Measurements from ENCODE around the gene DLST.
A peak's percentile ranks its signal among the peaks of the same experiment; 100 is the strongest.

The DLST gene

DNA sequence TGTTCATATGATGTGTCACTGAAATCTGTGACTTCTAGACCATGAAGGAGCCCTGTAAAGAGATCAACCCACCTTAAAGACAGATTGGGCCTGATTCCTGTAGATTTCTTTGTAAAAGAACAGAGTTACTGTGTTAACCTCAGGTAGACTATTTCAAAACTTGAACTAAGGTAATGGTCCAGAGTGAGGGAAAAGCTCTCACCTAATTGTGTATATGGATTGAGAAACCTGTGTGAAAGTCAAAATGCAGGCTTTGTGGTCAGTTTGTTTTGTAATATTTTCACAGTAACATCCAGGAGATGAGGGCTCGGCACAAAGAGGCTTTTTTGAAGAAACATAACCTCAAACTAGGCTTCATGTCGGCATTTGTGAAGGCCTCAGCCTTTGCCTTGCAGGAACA lies 16.4 kb downstream of the DLST start:
- Histone ChIP-seq H3K9ac (ENCODE audit: low read length in 2 of 2) (no peak overlapping the region), H3K9me3 (ENCODE audit: control insufficient read depth in 2 of 2, low read length in 2 of 2) (no peaks in the 10 kb centered on the region), H3K4me3 (ENCODE audit: low read length in 2 of 2) (no peak overlapping the region), H3K27ac (ENCODE audit: low read length) (no peak overlapping the region), H3K36me3 (ENCODE audit: control insufficient read depth in 2 of 2, insufficient read depth in 2 of 2, low read length in 2 of 2) (peaks cover 87 to 89% of the 10 kb centered on the region in 2 donors), H3K27me3 (ENCODE audit: control insufficient read depth in 1 of 2, insufficient read depth in 2 of 2, low read length in 2 of 2) (no peaks in the 10 kb centered on the region), H3K4me1 (ENCODE audit: control insufficient read depth, insufficient read depth, low read length) (no peaks in the 10 kb centered on the region)

- H3K36me3 ChIP-seq (ENCODE audit: control insufficient read depth in 2 of 2, insufficient read depth in 2 of 2, low read length in 2 of 2) = peaks cover 83 to 85% of the 10 kb centered on the region in 2 donors
- no peaks in the 10 kb centered on the region for H3K9me3 ChIP-seq (ENCODE audit: control insufficient read depth in 2 of 2, low read length in 2 of 2)
- no peak overlapping the region for H3K9ac ChIP-seq (ENCODE audit: low read length in 2 of 2)
- no peaks in the 10 kb centered on the region for H3K4me1 ChIP-seq (ENCODE audit: control insufficient read depth, insufficient read depth, low read length)
- no peak overlapping the region for H3K4me3 ChIP-seq (ENCODE audit: low read length in 2 of 2)
- H3K27ac ChIP-seq (ENCODE audit: low read length) = no peak overlapping the region
- no peaks in the 10 kb centered on the region for H3K27me3 ChIP-seq (ENCODE audit: control insufficient read depth in 1 of 2, insufficient read depth in 2 of 2, low read length in 2 of 2)
Measured at GRCh38 chr14:74898694-74899093, 17.0 kb downstream of the DLST start.

DNA sequence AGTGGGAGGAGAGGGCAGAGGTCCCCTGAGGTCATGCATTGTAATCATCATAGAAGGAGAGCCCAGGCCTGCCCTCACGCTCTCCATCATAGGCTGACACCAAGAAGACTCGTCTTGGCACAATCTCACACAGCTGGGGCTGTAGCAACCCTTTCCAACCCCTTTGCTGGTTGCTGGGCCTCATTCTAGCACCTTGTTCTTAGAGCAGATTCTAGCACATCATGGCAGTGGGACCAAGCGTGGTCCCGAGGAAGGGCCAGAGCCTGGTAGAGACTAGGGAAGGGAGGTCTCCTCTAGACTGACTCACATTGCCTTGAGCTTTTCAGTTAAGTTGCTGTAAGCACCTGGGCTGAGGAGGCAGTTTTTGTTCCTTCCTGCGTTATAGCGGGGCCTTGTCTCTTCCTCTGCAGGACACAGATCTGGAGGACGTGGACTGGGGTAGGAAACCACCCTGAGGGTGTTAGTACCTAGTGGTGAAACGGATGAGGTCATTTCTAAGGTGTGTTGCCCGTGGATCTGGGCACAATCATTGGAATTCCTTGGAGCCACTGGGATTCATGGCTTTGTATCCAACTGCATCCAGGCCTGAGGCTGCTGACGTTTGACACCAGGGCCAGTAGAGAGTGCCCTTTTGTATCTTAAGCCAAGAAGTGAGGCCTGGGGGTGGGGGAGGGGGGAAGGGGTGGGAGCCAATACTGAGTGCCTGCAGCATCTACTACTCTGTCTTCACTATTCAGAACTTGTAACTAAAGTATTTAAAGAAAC lies 21.4 kb downstream of the DLST start:
- no peaks in the 10 kb centered on the region for H3K27me3 ChIP-seq (ENCODE audit: control insufficient read depth in 1 of 2, insufficient read depth in 2 of 2, low read length in 2 of 2)
- no peaks in the 10 kb centered on the region for H3K9me3 ChIP-seq (ENCODE audit: control insufficient read depth in 2 of 2, low read length in 2 of 2)
- H3K4me1 ChIP-seq (ENCODE audit: control insufficient read depth, insufficient read depth, low read length) = peaks cover 22% of the 10 kb centered on the region
- no peak overlapping the region for H3K4me3 ChIP-seq (ENCODE audit: low read length in 2 of 2)
- peaks cover 53 to 57% of the 10 kb centered on the region in 2 donors for H3K36me3 ChIP-seq (ENCODE audit: control insufficient read depth in 2 of 2, insufficient read depth in 2 of 2, low read length in 2 of 2)
- H3K9ac ChIP-seq (ENCODE audit: low read length in 2 of 2) = no peak overlapping the region
- H3K27ac ChIP-seq (ENCODE audit: low read length) = no peak overlapping the region

GRCh38 chr14:74904635-74905503 lies 23.2 kb downstream of the DLST start:
- Histone ChIP-seq H3K9ac (ENCODE audit: low read length in 2 of 2) (no peak overlapping the region), H3K36me3 (ENCODE audit: control insufficient read depth in 2 of 2, insufficient read depth in 2 of 2, low read length in 2 of 2) (peaks cover 36 to 39% of the 10 kb centered on the region in 2 donors), H3K27me3 (ENCODE audit: control insufficient read depth in 1 of 2, insufficient read depth in 2 of 2, low read length in 2 of 2) (no peaks in the 10 kb centered on the region), H3K9me3 (ENCODE audit: control insufficient read depth in 2 of 2, low read length in 2 of 2) (no peaks in the 10 kb centered on the region), H3K27ac (ENCODE audit: low read length) (no peak overlapping the region), H3K4me3 (ENCODE audit: low read length in 2 of 2) (no peak overlapping the region), H3K4me1 (ENCODE audit: control insufficient read depth, insufficient read depth, low read length) (peaks cover 22% of the 10 kb centered on the region)

GRCh38 chr14:74905595-74906142 lies 24.0 kb downstream of the DLST start:
- Histone ChIP-seq H3K27me3 (ENCODE audit: control insufficient read depth in 1 of 2, insufficient read depth in 2 of 2, low read length in 2 of 2) (no peaks in the 10 kb centered on the region), H3K4me3 (ENCODE audit: low read length in 2 of 2) (no peak overlapping the region), H3K36me3 (ENCODE audit: control insufficient read depth in 2 of 2, insufficient read depth in 2 of 2, low read length in 2 of 2) (peaks cover 28 to 32% of the 10 kb centered on the region in 2 donors), H3K9ac (ENCODE audit: low read length in 2 of 2) (peak overlapping the region in 1 of 2 donors; percentile 32), H3K9me3 (ENCODE audit: control insufficient read depth in 2 of 2, low read length in 2 of 2) (no peaks in the 10 kb centered on the region), H3K4me1 (ENCODE audit: control insufficient read depth, insufficient read depth, low read length) (peaks cover 22% of the 10 kb centered on the region), H3K27ac (ENCODE audit: low read length) (no peak overlapping the region)

DNA sequence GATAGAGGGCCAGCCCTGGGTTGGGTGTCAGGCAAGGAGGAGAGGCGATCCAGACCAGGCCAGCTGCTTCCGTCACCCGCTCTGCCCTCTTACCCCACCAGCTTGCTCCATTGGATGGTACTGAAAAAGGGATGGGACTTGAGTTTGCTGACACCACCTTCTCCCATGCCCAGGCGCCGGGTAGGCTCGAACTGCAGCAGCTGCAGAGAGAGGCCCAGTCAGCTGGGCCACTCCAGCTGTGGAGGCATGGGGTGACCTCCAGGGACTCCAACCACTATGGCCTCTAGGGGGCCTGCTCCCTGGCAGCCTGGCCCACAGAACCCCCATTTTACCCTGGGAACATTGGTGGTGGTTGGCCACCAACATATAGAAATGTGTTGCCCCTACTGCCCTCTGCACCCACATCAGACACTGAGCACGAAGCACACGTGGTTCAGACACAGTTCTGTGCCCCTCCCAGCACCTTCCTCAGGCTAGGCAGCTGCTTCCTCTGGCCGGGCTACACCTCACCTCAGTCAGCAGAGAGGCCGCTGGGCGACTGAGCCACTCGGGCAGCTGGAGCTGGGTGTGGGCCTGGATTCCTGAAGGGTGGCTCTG lies 25.3 kb downstream of the DLST start:
- H3K27me3 ChIP-seq (ENCODE audit: control insufficient read depth in 1 of 2, insufficient read depth in 2 of 2, low read length in 2 of 2) = no peaks in the 10 kb centered on the region
- H3K9ac ChIP-seq (ENCODE audit: low read length in 2 of 2) = no peak overlapping the region
- H3K36me3 ChIP-seq (ENCODE audit: control insufficient read depth in 2 of 2, insufficient read depth in 2 of 2, low read length in 2 of 2) = peaks cover 16 to 20% of the 10 kb centered on the region in 2 donors
- H3K4me3 ChIP-seq (ENCODE audit: low read length in 2 of 2) = no peak overlapping the region
- H3K4me1 ChIP-seq (ENCODE audit: control insufficient read depth, insufficient read depth, low read length) = peaks cover 22% of the 10 kb centered on the region
- no peak overlapping the region for H3K27ac ChIP-seq (ENCODE audit: low read length)
- no peaks in the 10 kb centered on the region for H3K9me3 ChIP-seq (ENCODE audit: control insufficient read depth in 2 of 2, low read length in 2 of 2)

DNA sequence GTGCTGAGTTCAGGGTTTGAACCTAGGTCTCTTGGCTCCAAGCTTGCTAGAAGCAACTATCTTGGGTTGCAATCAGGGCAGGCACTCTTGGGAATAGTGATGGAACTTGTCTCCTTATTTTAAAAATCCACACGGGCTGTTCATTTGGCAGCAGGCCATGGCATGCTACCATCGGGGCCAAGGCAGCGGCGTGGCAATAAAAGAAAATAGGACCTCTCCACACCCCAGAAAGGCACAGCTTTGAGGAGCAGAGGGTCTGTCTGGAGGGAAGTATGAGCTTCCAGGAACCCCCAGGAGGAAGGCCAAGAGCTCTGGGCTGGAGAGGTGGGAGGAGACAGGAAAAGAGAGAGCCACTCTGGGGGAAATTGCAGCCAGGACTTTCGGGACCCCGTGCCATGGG lies 26.0 kb downstream of the DLST start:
- Histone ChIP-seq H3K4me3 (ENCODE audit: low read length in 2 of 2) (no peak overlapping the region), H3K4me1 (ENCODE audit: control insufficient read depth, insufficient read depth, low read length) (peaks cover 22% of the 10 kb centered on the region), H3K27ac (ENCODE audit: low read length) (no peak overlapping the region), H3K36me3 (ENCODE audit: control insufficient read depth in 2 of 2, insufficient read depth in 2 of 2, low read length in 2 of 2) (peaks cover 10 to 12% of the 10 kb centered on the region in 2 donors), H3K9me3 (ENCODE audit: control insufficient read depth in 2 of 2, low read length in 2 of 2) (no peaks in the 10 kb centered on the region), H3K9ac (ENCODE audit: low read length in 2 of 2) (no peak overlapping the region), H3K27me3 (ENCODE audit: control insufficient read depth in 1 of 2, insufficient read depth in 2 of 2, low read length in 2 of 2) (no peaks in the 10 kb centered on the region)

DNA sequence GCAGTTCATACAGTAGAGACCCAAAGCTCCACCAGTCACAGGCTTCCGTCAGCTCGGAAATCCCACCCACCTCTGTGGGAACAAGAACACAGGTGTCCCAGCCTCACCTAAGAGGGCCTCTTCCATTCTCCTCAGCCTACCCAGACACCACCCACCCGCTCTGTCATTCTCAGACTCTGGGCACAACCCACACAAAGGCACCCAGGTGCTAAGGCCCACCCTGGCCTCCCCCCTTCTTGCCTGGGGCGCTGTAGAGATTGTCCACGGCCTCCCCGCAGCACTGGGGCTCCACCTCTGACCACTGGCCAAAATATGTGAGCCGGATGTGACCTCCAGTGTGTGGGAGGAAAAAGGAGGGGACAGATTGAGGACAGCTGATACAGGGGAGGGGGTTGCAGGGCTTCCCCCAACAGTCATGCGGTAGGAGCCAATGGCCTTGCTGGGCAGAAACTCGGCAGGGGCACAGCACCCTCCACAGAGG lies 27.2 kb downstream of the DLST start:
- H3K4me3 ChIP-seq (ENCODE audit: low read length in 2 of 2) = no peak overlapping the region
- no peaks in the 10 kb centered on the region for H3K27me3 ChIP-seq (ENCODE audit: control insufficient read depth in 1 of 2, insufficient read depth in 2 of 2, low read length in 2 of 2)
- peaks cover 22% of the 10 kb centered on the region for H3K4me1 ChIP-seq (ENCODE audit: control insufficient read depth, insufficient read depth, low read length)
- no peak overlapping the region for H3K9ac ChIP-seq (ENCODE audit: low read length in 2 of 2)
- H3K36me3 ChIP-seq (ENCODE audit: control insufficient read depth in 2 of 2, insufficient read depth in 2 of 2, low read length in 2 of 2) = peaks cover 5 to 7% of the 10 kb centered on the region in 2 donors
- H3K9me3 ChIP-seq (ENCODE audit: control insufficient read depth in 2 of 2, low read length in 2 of 2) = no peaks in the 10 kb centered on the region
- H3K27ac ChIP-seq (ENCODE audit: low read length) = no peak overlapping the region

DNA sequence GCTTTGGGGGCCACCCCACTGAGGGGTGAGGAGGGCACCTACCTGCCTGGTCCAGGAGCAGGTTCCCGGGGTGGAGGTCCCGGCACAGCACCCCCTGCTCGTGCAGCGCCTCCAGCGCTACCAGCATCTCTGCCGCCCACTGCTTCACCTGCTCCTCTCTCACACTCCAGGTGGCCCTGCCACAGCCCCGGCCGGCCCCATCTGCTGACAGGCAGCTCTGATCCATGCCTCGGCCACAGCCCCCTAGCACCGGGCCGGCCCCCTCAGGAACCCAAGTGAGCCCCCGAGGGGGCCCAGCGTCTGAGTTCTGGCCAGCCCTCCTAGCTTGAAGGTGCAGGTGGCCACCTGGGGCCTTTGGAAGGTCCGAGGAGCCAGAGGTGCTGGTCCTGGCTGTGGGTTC lies 27.8 kb downstream of the DLST start:
- Histone ChIP-seq H3K4me3 (ENCODE audit: low read length in 2 of 2) (no peak overlapping the region), H3K27ac (ENCODE audit: low read length) (no peak overlapping the region), H3K9me3 (ENCODE audit: control insufficient read depth in 2 of 2, low read length in 2 of 2) (no peaks in the 10 kb centered on the region), H3K4me1 (ENCODE audit: control insufficient read depth, insufficient read depth, low read length) (peaks cover 22% of the 10 kb centered on the region), H3K36me3 (ENCODE audit: control insufficient read depth in 2 of 2, insufficient read depth in 2 of 2, low read length in 2 of 2) (peaks cover 3 to 4% of the 10 kb centered on the region in 2 donors), H3K9ac (ENCODE audit: low read length in 2 of 2) (no peak overlapping the region), H3K27me3 (ENCODE audit: control insufficient read depth in 1 of 2, insufficient read depth in 2 of 2, low read length in 2 of 2) (no peaks in the 10 kb centered on the region)

GRCh38 chr14:74909911-74910310 lies 28.2 kb downstream of the DLST start:
- H3K4me3 ChIP-seq (ENCODE audit: low read length in 2 of 2) = no peak overlapping the region
- peaks cover 22% of the 10 kb centered on the region for H3K4me1 ChIP-seq (ENCODE audit: control insufficient read depth, insufficient read depth, low read length)
- no peak overlapping the region for H3K27ac ChIP-seq (ENCODE audit: low read length)
- no peak overlapping the region for H3K9ac ChIP-seq (ENCODE audit: low read length in 2 of 2)
- H3K27me3 ChIP-seq (ENCODE audit: control insufficient read depth in 1 of 2, insufficient read depth in 2 of 2, low read length in 2 of 2) = no peaks in the 10 kb centered on the region
- peaks cover 0 to 3% of the 10 kb centered on the region in 2 donors for H3K36me3 ChIP-seq (ENCODE audit: control insufficient read depth in 2 of 2, insufficient read depth in 2 of 2, low read length in 2 of 2)
- no peaks in the 10 kb centered on the region for H3K9me3 ChIP-seq (ENCODE audit: control insufficient read depth in 2 of 2, low read length in 2 of 2)

All from stomach smooth muscle (tissue), 2 donors.